HUES64 (cell line): ENCODE measurements around the gene SKP1.

Experiments
- H3K27ac ChIP-seq: 2 replicates; pipeline ENCODE4 v1.7.0; 2013; ENCODE audit warnings: low read depth, low read length, inconsistent platforms
- H3K27me3 ChIP-seq: 2 replicates; pipeline ENCODE4 v1.6.1; 2013; ENCODE audit warnings: mild to moderate bottlenecking, low read length; ENCODE audit not compliant: insufficient read depth
- H3K36me3 ChIP-seq: 2 replicates; pipeline ENCODE4 v1.6.1; 2013; ENCODE audit warnings: mild to moderate bottlenecking, low read length; ENCODE audit not compliant: insufficient read depth
- H3K4me1 ChIP-seq: 2 replicates; pipeline ENCODE4 v1.6.1; 2013; ENCODE audit warnings: mild to moderate bottlenecking, low read length, moderate library complexity; ENCODE audit not compliant: insufficient read depth
- H3K4me3 ChIP-seq: 2 replicates; pipeline ENCODE4 v1.5.1; 2013; ENCODE audit warnings: mild to moderate bottlenecking, low read length, moderate library complexity
- H3K9ac ChIP-seq: 2 replicates; pipeline ENCODE4 v1.6.1; 2013; ENCODE audit warnings: mild to moderate bottlenecking, low read depth, low read length
- H3K9me3 ChIP-seq: 2 replicates; pipeline ENCODE4 v1.6.1; 2013; ENCODE audit warnings: low read depth, low read length; ENCODE audit not compliant: insufficient read depth
- WGBS: fragments of 150-250, 120-280 bp; methylation state at CpG from one replicate; pipeline ENCODE4 v1.1.7; 2013; ENCODE audit warnings: missing lambda C conversion rate; 5-methylcytosine and 5-hydroxymethylcytosine counted together

Gene SKP1

DNA sequence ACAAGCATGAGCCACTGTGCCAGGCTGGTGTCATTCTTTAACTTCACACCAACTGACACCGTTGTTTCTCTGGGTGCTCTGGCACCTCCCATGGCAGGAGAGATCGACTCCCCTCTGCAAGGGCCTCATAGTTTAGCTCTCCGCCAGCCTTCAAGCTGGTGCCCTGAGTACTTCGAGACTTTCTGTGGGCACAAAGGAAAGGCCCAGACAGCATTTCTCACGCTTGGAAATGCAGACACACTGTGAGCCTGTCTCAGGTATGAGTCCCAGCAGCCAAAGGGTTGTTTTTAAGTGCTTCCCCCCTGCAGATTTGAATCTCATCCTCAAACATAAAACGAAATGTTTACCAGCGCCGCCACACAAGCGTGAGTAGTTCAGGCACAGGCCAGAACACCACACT, 73.4 kb downstream of the SKP1 start:
- Histone ChIP-seq H3K9ac (no peak overlapping the region), H3K36me3 (no peaks in the 10 kb centered on the region), H3K4me1 (peaks cover 31% of the 10 kb centered on the region), H3K9me3 (no peaks in the 10 kb centered on the region), H3K4me3 (no peak overlapping the region), H3K27ac (no peak overlapping the region), H3K27me3 (peaks cover 15% of the 10 kb centered on the region; the same call in 1 of the 2 replicates)
- 90% methylated on average over 9 of the region's 9 CpGs for WGBS

- Histone ChIP-seq H3K27ac (no peak overlapping the region), H3K4me3 (no peak overlapping the region), H3K4me1 (peaks cover 37% of the 10 kb centered on the region), H3K9ac (no peak overlapping the region), H3K9me3 (no peaks in the 10 kb centered on the region), H3K27me3 (peaks cover 20% of the 10 kb centered on the region; the same call in 1 of the 2 replicates), H3K36me3 (no peaks in the 10 kb centered on the region)
- 55% methylated on average over 15 of the region's 20 CpGs for WGBS
These were observed 74.9 kb downstream of the SKP1 start for GRCh38 chr5:134101686-134102439.

DNA sequence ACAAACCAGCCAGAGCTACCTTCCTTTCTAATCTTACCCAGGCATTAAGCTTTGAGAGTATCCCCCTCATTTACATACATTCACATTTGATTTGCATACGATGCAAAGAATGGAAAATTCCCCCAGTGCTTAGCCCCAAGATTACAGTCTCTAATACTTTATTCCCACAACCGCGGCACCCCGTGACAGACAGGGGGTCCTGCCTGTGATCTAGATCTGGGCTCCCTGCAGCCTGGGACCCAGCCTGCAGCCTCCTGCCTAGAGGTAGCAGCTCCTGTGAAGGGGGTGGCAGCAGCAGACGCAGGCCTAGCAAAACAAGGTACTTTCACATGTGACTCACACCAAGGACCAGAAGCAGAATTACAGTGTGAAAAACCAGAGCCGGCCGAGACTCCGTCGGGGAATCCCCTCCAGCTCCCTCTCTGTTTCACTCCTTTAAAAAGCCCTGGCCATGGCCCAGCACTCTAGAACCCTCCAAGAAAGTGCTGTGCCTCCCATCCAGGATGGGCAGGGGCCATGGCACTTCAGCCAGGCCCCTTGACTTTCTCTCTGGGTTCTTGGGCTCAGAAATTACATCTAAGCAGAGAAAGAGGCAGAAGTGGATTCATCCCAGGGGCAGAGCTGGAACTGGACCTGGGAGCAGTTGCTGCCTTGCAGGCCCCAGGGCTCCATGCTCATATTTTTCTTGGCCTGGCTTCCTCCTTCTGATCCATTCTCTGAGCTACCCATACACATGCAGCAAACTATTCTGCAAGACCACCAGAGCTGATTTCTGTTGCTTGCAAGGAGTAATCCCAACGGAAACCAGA, 76.3 kb downstream of the SKP1 start:
- Histone ChIP-seq H3K9ac (0 out of 2 replicates have a peak overlapping the region, but pooled peaks have one; percentile 5), H3K27ac (peak overlapping the region; percentile 79; the same call in 1 of the 2 replicates), H3K36me3 (no peaks in the 10 kb centered on the region), H3K4me1 (peaks cover 38% of the 10 kb centered on the region), H3K9me3 (no peaks in the 10 kb centered on the region), H3K27me3 (peaks cover 20% of the 10 kb centered on the region; the same call in 1 of the 2 replicates), H3K4me3 (peak overlapping the region; percentile 15; the same call in 1 of the 2 replicates)
- WGBS = 15% methylated on average over 10 of the region's 10 CpGs

GRCh38 chr5:134099939-134100282, 76.8 kb downstream of the SKP1 start:
- H3K4me3 ChIP-seq = peak overlapping the region; percentile 15; the same call in 1 of the 2 replicates
- H3K9ac ChIP-seq = 0 out of 2 replicates have a peak overlapping the region, but pooled peaks have one; percentile 5
- H3K27ac ChIP-seq = peak overlapping the region; percentile 79; the same call in 1 of the 2 replicates

GRCh38 chr5:134099288-134099872, 77.4 kb downstream of the SKP1 start:
- peaks cover 20% of the 10 kb centered on the region; the same call in 1 of the 2 replicates for H3K27me3 ChIP-seq
- no peaks in the 10 kb centered on the region for H3K9me3 ChIP-seq
- 80% methylated on average over 11 of the region's 11 CpGs for WGBS
- no peak overlapping the region for H3K4me3 ChIP-seq
- H3K36me3 ChIP-seq = no peaks in the 10 kb centered on the region
- peak overlapping the region; percentile 79; the same call in 1 of the 2 replicates for H3K27ac ChIP-seq
- H3K4me1 ChIP-seq = peaks cover 38% of the 10 kb centered on the region
- H3K9ac ChIP-seq = no peak overlapping the region

More at GRCh38 chr5:134099939-134100282, 76.8 kb downstream of the SKP1 start:
- Histone ChIP-seq H3K4me1 (peaks cover 38% of the 10 kb centered on the region), H3K27me3 (peaks cover 20% of the 10 kb centered on the region; the same call in 1 of the 2 replicates), H3K36me3 (no peaks in the 10 kb centered on the region), H3K9me3 (no peaks in the 10 kb centered on the region)
- WGBS = 28% methylated on average over 2 of the region's 2 CpGs
